OCI-LY1 (cell line): ENCODE data around the gene HELLS.

Experiments
- EZH2 ChIP-seq: fragments of 200-600 bp; sonication (generic), shearing (Covaris generic); IDR thresholded peaks from 2 replicates; pipeline ENCODE4 v1.8.0; 2017; ENCODE audit warnings: borderline replicate concordance, mixed run types, mild to moderate bottlenecking, antibody characterized with exemption, low read length, moderate library complexity, mixed read lengths
- TF ChIP-seq, protein P1 (sequence below): fragments of 200-600 bp; sonication (generic), shearing (Covaris generic); IDR thresholded peaks from 2 replicates; pipeline ENCODE4 v1.5.1; 2017; ENCODE audit warnings: mild to moderate bottlenecking, antibody characterized with exemption, low read length, moderate library complexity, mixed read lengths

DNA sequence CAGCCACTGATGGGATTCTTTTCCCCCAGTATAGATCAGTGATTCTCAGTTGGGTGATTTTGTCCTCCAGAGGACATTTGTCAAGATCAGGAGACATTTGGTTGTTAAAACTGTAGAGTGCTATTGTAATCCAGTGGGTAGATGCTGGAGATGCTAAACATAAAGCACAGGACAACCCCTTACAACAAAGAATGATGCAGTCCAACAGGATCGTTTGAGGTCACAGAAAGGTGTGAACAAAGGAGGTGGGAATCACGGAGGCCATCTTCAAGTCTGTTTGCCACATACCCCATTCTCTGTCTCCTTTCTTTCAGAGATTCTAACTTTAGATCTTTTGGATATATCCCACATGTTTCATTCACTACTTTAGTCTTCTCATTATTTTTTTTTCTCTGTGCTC lies 69.0 kb downstream of the HELLS start:
- TF ChIP-seq, protein P1, sequence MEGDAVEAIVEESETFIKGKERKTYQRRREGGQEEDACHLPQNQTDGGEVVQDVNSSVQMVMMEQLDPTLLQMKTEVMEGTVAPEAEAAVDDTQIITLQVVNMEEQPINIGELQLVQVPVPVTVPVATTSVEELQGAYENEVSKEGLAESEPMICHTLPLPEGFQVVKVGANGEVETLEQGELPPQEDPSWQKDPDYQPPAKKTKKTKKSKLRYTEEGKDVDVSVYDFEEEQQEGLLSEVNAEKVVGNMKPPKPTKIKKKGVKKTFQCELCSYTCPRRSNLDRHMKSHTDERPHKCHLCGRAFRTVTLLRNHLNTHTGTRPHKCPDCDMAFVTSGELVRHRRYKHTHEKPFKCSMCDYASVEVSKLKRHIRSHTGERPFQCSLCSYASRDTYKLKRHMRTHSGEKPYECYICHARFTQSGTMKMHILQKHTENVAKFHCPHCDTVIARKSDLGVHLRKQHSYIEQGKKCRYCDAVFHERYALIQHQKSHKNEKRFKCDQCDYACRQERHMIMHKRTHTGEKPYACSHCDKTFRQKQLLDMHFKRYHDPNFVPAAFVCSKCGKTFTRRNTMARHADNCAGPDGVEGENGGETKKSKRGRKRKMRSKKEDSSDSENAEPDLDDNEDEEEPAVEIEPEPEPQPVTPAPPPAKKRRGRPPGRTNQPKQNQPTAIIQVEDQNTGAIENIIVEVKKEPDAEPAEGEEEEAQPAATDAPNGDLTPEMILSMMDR, result no peak
- TF ChIP-seq EZH2, result no peak
